ENCODE data around the gene ANKRD44. TPM values are rescaled to one million over a fixed set of nuclear protein-coding genes. Genes with fewer than 3 reads are reported as not detected.

Gene ANKRD44
- total and polyA plus RNA-seq, 12 donors = 1.1 to 20.1 (median 6.9) TPM

DNA sequence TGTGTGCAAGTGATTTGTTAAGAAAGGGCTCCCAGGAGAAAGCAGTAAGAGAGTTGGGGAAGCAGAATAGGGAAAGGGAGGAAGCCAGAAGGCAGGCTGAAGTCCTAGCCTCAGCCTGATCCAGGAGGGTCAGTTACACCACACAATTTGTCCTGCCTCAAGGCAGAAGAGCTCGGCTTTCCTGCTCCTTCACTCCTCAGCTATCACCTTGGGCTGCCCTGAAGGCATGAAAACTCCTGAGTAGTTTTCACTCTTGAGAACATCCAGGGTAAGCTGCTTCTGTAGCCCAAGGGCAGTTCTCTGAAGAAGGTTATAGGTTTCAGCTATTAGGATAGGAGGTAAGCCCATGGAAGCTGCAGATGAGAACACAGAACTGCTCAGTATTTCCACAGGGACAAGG is 47.4 kb upstream of the ANKRD44 start:
- no peak overlapping the region for H3K27ac ChIP-seq
- WGBS, 2 donors = 81 to 88% methylated on average over 1 of the region's 1 CpG
- H3K27me3 ChIP-seq = no peaks in the 10 kb centered on the region
- H3K4me3 ChIP-seq = no peak overlapping the region
- no peaks in the 10 kb centered on the region for H3K4me1 ChIP-seq
- TF ChIP-seq, protein P1, sequence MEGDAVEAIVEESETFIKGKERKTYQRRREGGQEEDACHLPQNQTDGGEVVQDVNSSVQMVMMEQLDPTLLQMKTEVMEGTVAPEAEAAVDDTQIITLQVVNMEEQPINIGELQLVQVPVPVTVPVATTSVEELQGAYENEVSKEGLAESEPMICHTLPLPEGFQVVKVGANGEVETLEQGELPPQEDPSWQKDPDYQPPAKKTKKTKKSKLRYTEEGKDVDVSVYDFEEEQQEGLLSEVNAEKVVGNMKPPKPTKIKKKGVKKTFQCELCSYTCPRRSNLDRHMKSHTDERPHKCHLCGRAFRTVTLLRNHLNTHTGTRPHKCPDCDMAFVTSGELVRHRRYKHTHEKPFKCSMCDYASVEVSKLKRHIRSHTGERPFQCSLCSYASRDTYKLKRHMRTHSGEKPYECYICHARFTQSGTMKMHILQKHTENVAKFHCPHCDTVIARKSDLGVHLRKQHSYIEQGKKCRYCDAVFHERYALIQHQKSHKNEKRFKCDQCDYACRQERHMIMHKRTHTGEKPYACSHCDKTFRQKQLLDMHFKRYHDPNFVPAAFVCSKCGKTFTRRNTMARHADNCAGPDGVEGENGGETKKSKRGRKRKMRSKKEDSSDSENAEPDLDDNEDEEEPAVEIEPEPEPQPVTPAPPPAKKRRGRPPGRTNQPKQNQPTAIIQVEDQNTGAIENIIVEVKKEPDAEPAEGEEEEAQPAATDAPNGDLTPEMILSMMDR (IDR thresholded peaks at IDR 0.05) = no peak
- intact Hi-C loops (cut with DNase I) = no loop called here
- ATAC-seq (no peak), DNase-seq (no peak)
- H3K36me3 ChIP-seq = no peaks in the 10 kb centered on the region
- H3K9me3 ChIP-seq = no peaks in the 10 kb centered on the region

DNA sequence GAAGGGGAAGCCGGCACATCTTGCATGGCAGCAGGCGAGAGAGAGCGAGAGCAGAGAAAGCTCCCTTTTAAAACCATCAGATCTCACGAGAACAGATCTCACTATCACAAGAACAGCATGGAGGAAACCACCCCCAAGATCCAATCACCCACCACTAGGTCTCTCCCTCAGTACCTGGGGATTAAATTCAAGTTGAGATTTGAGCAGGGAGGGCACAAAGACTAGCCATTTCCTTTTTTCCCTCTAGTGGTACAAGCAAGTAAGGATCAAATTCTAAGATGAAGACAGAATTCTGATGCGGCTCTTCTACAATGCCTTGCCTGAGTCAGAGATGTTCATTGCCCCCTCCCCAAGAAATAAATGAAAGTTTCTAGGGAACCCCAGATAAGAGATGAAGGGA is 45.6 kb upstream of the ANKRD44 start:
- no peaks in the 10 kb centered on the region for H3K36me3 ChIP-seq
- TF ChIP-seq, protein P1 (IDR thresholded peaks at IDR 0.05) = peak in 3 of 9 donors; percentile 8 to 14 (median 9)
- no peak overlapping the region for H3K27ac ChIP-seq
- intact Hi-C loops (cut with DNase I) = no loop called here
- H3K27me3 ChIP-seq = no peaks in the 10 kb centered on the region
- H3K4me1 ChIP-seq = no peaks in the 10 kb centered on the region
- ATAC-seq (no peak), DNase-seq (no peak)
- no peak overlapping the region for H3K4me3 ChIP-seq
- H3K9me3 ChIP-seq = no peaks in the 10 kb centered on the region
- WGBS, 2 donors = 78 to 80% methylated on average over 5 of the region's 5 CpGs

DNA sequence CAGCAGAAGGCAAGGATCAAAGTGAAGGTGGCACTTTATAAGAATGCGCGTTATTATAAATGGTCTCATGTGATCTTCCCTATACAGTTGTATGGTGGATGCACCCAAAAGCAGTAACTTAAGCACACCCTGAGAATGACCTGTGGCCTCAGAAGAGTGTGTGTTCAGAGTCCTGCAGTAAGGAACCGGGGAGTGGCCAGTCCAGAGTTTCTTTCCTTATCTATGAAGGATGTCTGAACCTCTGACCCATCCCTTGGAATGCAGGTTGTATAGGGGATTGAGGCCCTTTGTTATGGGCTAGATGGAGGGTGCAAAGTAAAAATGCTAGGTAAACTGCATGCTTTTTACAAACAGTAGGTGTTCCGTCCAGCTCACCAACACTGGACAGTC is 43.6 kb upstream of the ANKRD44 start:
- Histone ChIP-seq H3K27me3 (no peaks in the 10 kb centered on the region), H3K9me3 (no peaks in the 10 kb centered on the region), H3K4me3 (no peak overlapping the region), H3K4me1 (no peaks in the 10 kb centered on the region), H3K27ac (no peak overlapping the region), H3K36me3 (no peaks in the 10 kb centered on the region)
- WGBS, 2 donors = 94 to 98% methylated on average over 4 of the region's 4 CpGs
- no peak for DNase-seq
- intact Hi-C loops (cut with DNase I) = no loop called here
- ATAC-seq = no peak
- TF ChIP-seq, protein P1 (IDR thresholded peaks at IDR 0.05) = no peak

DNA sequence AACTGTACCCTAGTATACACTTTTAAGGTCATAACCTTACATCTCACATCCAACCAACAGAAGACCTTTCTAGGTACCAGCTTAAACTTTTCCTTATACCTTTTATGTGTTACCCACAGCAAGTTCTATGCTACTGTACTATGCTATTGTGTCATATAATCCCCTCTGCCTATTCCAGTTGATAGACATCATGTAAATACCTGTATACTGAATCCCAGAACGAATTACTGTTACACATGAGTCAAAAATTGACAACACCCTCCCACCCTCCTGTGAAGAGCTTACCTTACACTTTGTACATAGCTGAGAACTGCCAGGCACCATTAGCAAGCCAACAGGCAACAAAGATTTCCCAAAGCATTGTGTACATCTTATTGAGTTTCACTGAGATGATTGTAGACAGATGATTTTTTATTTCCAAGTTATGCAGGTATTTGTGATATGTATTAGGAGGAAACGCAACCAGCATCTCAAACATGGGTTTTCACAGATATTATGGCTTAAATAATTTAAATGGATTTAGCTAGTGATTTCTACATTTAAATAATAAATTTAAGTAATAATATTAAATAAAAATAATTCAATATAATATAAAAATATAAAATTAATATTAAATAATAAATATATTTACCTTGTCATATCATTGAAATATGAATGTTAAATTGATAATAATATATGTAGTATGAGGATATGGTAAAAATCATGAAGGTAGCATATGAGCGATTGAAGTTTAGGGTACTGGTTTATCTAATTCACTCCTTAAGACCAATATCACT is 43.0 kb upstream of the ANKRD44 start:
- DNase-seq (no peak), ATAC-seq (no peak)
- Histone ChIP-seq H3K4me3 (no peak overlapping the region), H3K9me3 (no peaks in the 10 kb centered on the region), H3K4me1 (no peaks in the 10 kb centered on the region), H3K27ac (no peak overlapping the region), H3K27me3 (no peaks in the 10 kb centered on the region), H3K36me3 (no peaks in the 10 kb centered on the region)
- intact Hi-C loops (cut with DNase I) = no loop called here
- TF ChIP-seq, protein P1 (IDR thresholded peaks at IDR 0.05) = no peak
- WGBS, 2 donors = 81 to 82% methylated on average over 3 of the region's 3 CpGs
